CD4-positive, alpha-beta T cell treated with Interleukin-4 for 4 hours (primary cell): ENCODE measurements around the gene VIM.
"Not testable (repeated sequence)": the region's sequence is repeated elsewhere in the genome, so short reads cannot be mapped to it uniquely, and the experiment has no call there.

ENCODE experiments used
- DNase-seq: peaks from one replicate; pipeline ENCODE4 v3.0.0-alpha.2; 2020

Gene VIM

GRCh38 chr10:17257466-17258321 is 29.7 kb downstream of the VIM start:
- DNase-seq, result peak; percentile 79

DNA sequence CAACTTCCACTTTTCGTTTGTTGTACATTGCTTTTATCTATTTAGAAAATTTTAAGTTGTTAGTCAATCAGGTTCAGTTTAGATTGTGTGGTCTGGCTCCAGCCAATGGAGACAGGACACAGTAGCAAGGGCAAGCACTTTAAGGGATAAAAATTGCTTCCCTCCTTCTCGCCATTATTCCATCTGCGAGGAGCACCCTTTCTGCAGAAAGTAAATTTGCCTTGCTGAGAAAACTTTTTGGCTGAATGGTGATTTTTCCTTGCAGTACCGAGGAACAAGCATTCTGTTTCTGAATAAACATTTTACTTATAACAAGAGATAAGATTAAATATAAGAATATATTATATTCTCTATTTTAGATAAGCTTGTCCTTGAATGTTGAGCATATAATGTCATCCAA is 34.5 kb downstream of the VIM start:
- DNase-seq, result no peak

DNA sequence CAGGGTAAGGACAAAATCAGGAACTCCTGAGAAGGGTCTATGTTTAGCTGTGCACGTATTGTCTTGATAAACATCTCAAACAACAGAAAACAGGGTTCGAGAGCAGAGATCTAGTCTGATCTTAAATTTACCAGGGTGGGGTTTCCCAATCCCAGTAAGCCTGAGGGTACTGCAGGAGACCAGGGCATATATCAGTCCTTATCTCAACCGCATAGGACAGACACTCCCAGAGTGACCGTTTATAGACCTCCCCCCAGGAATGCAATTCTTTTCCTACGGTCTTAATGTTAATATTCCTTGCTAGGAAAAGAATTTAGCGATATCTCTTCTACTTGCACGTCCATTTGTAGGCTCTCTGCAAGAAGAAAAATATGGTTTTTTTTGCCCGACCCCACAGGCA is 35.5 kb downstream of the VIM start:
- no peak for DNase-seq

DNA sequence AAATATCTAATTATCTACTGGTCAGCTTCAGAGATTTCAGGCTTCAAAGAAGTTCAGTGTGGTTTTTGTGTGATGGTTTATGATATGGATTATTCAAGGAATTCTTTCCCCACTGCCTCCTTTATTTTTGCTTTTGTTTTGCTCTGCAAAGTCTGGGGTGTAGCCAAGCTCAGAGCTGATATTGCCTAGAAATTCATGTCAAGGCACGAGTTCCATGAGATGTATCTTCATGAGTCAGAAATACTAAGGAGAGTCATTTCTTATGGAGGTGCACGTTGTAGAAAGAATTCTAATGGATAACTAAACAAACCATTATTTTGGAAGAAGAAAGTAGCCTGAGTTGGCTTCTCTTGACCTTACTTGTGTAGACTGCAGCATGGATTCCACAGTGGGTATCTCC is 37.4 kb downstream of the VIM start:
- no peak for DNase-seq

DNA sequence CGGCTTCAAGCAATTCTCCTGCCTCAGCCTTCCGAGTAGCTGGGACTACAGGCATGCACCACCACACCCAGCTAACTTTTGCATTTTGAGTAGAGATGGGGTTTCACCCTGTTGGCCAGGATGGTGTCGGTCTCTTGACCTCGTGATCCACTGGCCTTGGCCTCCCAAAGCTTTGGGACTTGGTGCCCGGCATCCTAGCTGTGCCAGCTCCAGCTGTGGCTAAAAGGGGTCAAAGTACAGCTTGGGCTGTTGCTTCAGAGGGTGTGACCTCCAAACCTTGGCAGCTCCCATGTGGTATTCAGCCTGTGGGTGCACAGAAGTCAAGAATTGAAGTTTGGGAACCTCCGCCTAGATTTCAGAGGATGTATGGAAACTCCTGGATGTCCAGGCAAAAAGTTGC is 38.5 kb downstream of the VIM start:
- not testable (repeated sequence) for DNase-seq

GRCh38 chr10:17272648-17273047 is 44.6 kb downstream of the VIM start:
- no peak for DNase-seq

DNA sequence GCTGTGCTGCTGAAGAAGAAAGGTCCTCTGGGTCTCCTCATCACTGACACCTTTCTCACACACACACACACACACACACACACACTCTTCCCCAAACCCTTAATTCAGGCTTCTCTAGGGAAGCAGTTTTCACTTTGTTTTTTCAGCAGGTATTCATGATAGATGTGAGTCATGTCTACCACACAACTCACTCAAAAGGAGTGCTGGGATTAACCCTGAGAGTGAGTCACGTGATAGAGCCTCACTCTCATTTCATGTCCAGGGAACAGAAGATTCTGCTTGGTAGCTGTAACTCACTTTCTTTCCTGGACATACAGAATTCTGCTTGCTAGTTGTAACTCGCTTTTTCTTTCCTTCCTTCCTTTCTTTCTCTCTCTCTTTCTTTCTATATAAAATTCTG is 45.4 kb downstream of the VIM start:
- DNase-seq, result no peak

- DNase-seq, result no peak
Observed at GRCh38 chr10:17276756-17277424, 48.8 kb downstream of the VIM start.

- DNase-seq, result no peak
Observed at GRCh38 chr10:17278607-17279240, 50.7 kb downstream of the VIM start.

GRCh38 chr10:17282311-17282710 is 54.3 kb downstream of the VIM start:
- DNase-seq, result no peak

DNA sequence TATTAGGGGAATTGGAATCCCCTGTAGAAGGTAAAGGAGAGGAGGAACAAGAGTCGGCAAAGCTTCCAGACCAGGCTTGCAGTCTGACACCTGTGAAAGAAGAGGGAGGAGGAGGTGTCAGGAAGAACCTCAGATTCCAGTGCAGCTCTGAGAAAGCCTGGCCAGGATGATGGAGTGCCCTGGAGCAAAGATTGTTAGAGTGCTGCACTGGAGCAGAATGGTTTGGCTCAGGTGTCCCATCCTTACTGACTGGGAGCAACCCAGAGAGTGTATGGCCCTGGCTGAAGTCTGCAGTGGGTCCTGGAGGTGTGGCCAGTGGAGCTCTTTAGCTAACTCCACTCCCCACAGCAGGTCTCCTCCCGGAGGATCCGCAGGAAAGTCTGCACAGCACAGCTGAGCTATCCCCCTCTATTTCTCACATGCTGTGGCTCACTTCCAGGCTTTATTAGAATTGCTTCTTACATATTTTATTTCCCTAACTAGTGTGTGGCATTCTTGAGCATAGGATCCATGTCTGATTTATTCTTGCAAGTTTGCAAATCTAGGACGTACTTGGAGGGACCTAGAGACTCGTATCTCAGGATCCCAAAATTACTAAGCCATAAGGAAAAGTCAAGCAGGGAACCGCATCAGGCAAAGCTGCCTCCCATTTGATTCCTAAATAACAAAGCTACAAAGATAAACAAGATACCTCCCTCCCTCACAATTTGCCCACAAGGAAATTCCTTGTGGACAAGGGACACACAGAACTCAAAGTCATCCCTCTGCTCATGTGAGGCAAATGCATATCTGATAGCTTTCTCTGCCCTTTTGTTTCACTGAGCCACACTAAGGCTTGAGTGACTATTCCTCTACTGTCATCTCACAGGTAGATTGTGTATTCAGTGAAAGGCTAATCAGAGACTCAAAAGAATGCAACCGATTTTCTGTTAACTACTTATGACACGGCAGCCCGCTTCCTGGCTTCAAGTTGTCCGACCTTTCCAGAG is 58.8 kb downstream of the VIM start:
- no peak for DNase-seq
